Heart left ventricle (tissue), 13 donors: ENCODE measurements around the gene NUDT3.

Source experiments
- POLR2A ChIP-seq, 2 donors: fragments of 450-650 bp; IDR thresholded peaks; one replicate each; pipeline ENCODE4 v1.6.1; 2017; ENCODE audit warnings: antibody characterized with exemption in 2 of 2, mild to moderate bottlenecking in 2 of 2, moderate library complexity in 2 of 2
- TF ChIP-seq, protein P1 (sequence below), 12 donors: fragments of 200-600 bp; sonication (generic) in 4 of 12; IDR thresholded peaks; one replicate each; pipeline versions ENCODE4 v1.5.0 to v1.8.0; 2018 to 2022; ENCODE audit warnings: antibody characterized with exemption in 12 of 12, mild to moderate bottlenecking in 5 of 12
- donor health status: ischemic (EF 13 %, LVEDD 7.1; RV severe dilation, severe dysfunction).
- donor health status: DM: no; HTN: yes; CAD: no.
- donor health status: DM: no; HTN: no; CAD: no.
- donor health status: ischemic (EF 25% LVEDD 6.9; RV normal size, moderate dysfunction).
- donor health status: ischemic (EF 25% LVEDD 5.7; RV mildly dilated, moderate dysfunction).
- donor health status: ischemic (EF 35%, LVEDD 5.7; RV mildly dilated, moderate dysfunction).
- donor health status: nonischemic (EF 11% LVEDD 7.7; RV severe dilation, severe dysfunction).
- donor health status: DM: yes; HTN: yes; CAD: no.
- donor health status: PGD.
- donor health status: ischemic (EF 29% LVEDD 5.4; RV normal size, mild dysfunction).
- donor health status: nonischemic (EF 23%, LVEDD 6.1; RV moderate dilation, normal function).

DNA sequence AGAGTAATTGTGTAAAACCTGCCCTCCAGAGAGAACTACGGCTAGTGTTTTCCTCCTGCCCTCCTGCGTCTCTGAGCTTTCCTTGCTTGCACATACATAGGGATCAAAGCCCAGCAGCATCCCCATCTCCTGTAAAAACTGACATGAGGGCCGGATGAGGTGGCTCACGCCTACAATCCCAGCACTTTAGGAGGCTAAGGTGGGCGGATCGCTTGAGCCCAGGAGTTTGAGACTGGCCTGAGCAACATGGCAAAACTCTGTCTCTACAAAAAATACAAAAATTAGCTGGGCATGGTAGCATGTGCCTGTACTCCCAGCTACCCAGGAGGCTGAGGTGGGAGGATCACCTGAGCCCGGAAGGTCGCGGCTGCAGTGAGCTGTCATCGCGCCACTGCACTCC, 103.3 kb downstream of the NUDT3 start:
- TF ChIP-seq, protein P1, sequence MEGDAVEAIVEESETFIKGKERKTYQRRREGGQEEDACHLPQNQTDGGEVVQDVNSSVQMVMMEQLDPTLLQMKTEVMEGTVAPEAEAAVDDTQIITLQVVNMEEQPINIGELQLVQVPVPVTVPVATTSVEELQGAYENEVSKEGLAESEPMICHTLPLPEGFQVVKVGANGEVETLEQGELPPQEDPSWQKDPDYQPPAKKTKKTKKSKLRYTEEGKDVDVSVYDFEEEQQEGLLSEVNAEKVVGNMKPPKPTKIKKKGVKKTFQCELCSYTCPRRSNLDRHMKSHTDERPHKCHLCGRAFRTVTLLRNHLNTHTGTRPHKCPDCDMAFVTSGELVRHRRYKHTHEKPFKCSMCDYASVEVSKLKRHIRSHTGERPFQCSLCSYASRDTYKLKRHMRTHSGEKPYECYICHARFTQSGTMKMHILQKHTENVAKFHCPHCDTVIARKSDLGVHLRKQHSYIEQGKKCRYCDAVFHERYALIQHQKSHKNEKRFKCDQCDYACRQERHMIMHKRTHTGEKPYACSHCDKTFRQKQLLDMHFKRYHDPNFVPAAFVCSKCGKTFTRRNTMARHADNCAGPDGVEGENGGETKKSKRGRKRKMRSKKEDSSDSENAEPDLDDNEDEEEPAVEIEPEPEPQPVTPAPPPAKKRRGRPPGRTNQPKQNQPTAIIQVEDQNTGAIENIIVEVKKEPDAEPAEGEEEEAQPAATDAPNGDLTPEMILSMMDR (IDR thresholded peaks at IDR 0.05), result no peak
- TF ChIP-seq POLR2A (IDR thresholded peaks at IDR 0.05), result no peak
